Activated naive CD8-positive, alpha-beta T cell treated with anti-CD3 and anti-CD28 coated beads, Interleukin-2, amount 10 ng/mL, durations not matched to agents 7 days and 5 days (primary cell): Measurements from ENCODE around the gene ZNF534. TPM values are rescaled to one million over a fixed set of nuclear protein-coding genes. Genes with fewer than 3 reads are reported as not detected.

Experiments
- ATAC-seq: fragments of 150-1000 bp; cut with Tn5 transposase; one replicate; pipeline ENCODE4 v1.10.0; 2021; ENCODE audit warnings: low read depth, moderate library complexity
- POLR2A ChIA-PET: fragments of 350-600 bp; sonication (Branson Sonifier 250); formaldehyde crosslinking; loops from one replicate; lab custom pipeline; 2021; ENCODE audit warnings: antibody characterized with exemption; lab: Charles Lee
- DNase-seq: peaks from one replicate; pipeline ENCODE4 v3.0.0; 2021
- H3K27ac Mint-ChIP-seq: one replicate; pipeline ENCODE4 v1.8.0; 2022; ENCODE audit warnings: mild to moderate bottlenecking, mixed read lengths
- H3K27me3 Mint-ChIP-seq: one replicate; pipeline ENCODE4 v1.8.0; 2022; ENCODE audit warnings: mild to moderate bottlenecking, moderate library complexity, mixed read lengths
- H3K36me3 Mint-ChIP-seq: one replicate; pipeline ENCODE4 v1.8.0; 2021; ENCODE audit warnings: mild to moderate bottlenecking, mixed read lengths
- H3K4me1 Mint-ChIP-seq: one replicate; pipeline ENCODE4 v1.8.0; 2021; ENCODE audit warnings: mixed read lengths
- H3K4me3 Mint-ChIP-seq: one replicate; pipeline ENCODE4 v1.8.0; 2022; ENCODE audit warnings: mild to moderate bottlenecking, moderate library complexity, mixed read lengths
- H3K9me3 Mint-ChIP-seq: one replicate; pipeline ENCODE4 v1.8.0; 2021; ENCODE audit warnings: mixed read lengths
- total RNA-seq, 2 experiments: library from RNA; stranded (reverse); gene quantifications; one replicate each; pipeline ENCODE4 v1.2.3, GENCODE V29; 2021

Gene ZNF534
- not detected for total RNA-seq

GRCh38 chr19:52428937-52429336, at the start of gene ZNF534:
ZNF534 (plus strand) TSS chr19:52429148; CDS start chr19:52431475, 2,327 bp downstream.
- Mint-ChIP-seq H3K27me3 (no peaks in the 10 kb centered on the region), H3K4me3 (no peak within 1 kb of the TSS), H3K36me3 (peaks cover 2% of the 10 kb centered on the region), H3K4me1 (no peaks in the 10 kb centered on the region), H3K9me3 (peaks cover 31% of the 10 kb centered on the region), H3K27ac (no peak within 1 kb of the TSS)
- POLR2A ChIA-PET = no interaction called here
- ATAC-seq = no peak
- no peak for DNase-seq

GRCh38 chr19:52391135-52391534, 37.8 kb upstream of the ZNF534 start:
- H3K27ac Mint-ChIP-seq = no peak overlapping the region
- H3K27me3 Mint-ChIP-seq = no peaks in the 10 kb centered on the region
- DNase-seq (no peak), ATAC-seq (no peak)
- POLR2A ChIA-PET = interaction anchor here (0.6 kb wide), 1 partner anchor 161 kb away, joined by 3 read pairs; no protein-coding TSS in a partner anchor
- H3K36me3 Mint-ChIP-seq = peaks cover 32% of the 10 kb centered on the region
- peaks cover 36% of the 10 kb centered on the region for H3K9me3 Mint-ChIP-seq
- no peaks in the 10 kb centered on the region for H3K4me1 Mint-ChIP-seq
- H3K4me3 Mint-ChIP-seq = no peak overlapping the region

- Mint-ChIP-seq H3K27ac (peak within 1 kb of the TSS; percentile 94), H3K27me3 (no peaks in the 10 kb centered on the region), H3K36me3 (peaks cover 57% of the 10 kb centered on the region), H3K4me3 (peak within 1 kb of the TSS; percentile 90), H3K4me1 (peaks cover 15% of the 10 kb centered on the region), H3K9me3 (peaks cover 43% of the 10 kb centered on the region)
- peak; percentile 99 for ATAC-seq
- DNase-seq = peak; percentile 96
- POLR2A ChIA-PET = interaction anchor here (1.5 to 3.0 kb wide), 2 partner anchors 24 to 28 kb away, joined by 3 to 17 read pairs; partner anchors contain the start of gene ZNF880
Measured at GRCh38 chr19:52397310-52398080, 31.5 kb upstream of the ZNF534 start, which contains the start of gene ZNF528. ZNF528 (plus strand) TSS chr19:52397849; CDS start chr19:52402014, 4,165 bp downstream.

GRCh38 chr19:52398081-52398441, 30.9 kb upstream of the ZNF534 start:
- peak overlapping the region; percentile 90 for H3K4me3 Mint-ChIP-seq
- POLR2A ChIA-PET = interaction anchor here (0.6 to 3.0 kb wide), 3 partner anchors 25 to 595 kb away, joined by 3 to 17 read pairs (median 6); partner anchors contain the start of gene ZNF880
- ATAC-seq = peak; percentile 51
- peaks cover 60% of the 10 kb centered on the region for H3K36me3 Mint-ChIP-seq
- DNase-seq = no peak
- H3K27me3 Mint-ChIP-seq = no peaks in the 10 kb centered on the region
- peak overlapping the region; percentile 94 for H3K27ac Mint-ChIP-seq
- H3K9me3 Mint-ChIP-seq = peaks cover 42% of the 10 kb centered on the region
- peaks cover 15% of the 10 kb centered on the region for H3K4me1 Mint-ChIP-seq

- Mint-ChIP-seq H3K4me1 (no peaks in the 10 kb centered on the region), H3K27ac (no peak overlapping the region)
- no peak for ATAC-seq
Measured at GRCh38 chr19:52410276-52410675, 18.7 kb upstream of the ZNF534 start.

GRCh38 chr19:52415711-52416110, 13.2 kb upstream of the ZNF534 start:
- POLR2A ChIA-PET = no interaction called here
- Mint-ChIP-seq H3K27ac (no peak overlapping the region), H3K36me3 (peaks cover 26% of the 10 kb centered on the region), H3K27me3 (no peaks in the 10 kb centered on the region), H3K4me3 (no peak overlapping the region), H3K9me3 (peaks cover 50% of the 10 kb centered on the region), H3K4me1 (no peaks in the 10 kb centered on the region)
- no peak for DNase-seq
- no peak for ATAC-seq

More at GRCh38 chr19:52410276-52410675, 18.7 kb upstream of the ZNF534 start:
- POLR2A ChIA-PET = no interaction called here
- Mint-ChIP-seq H3K9me3 (peaks cover 34% of the 10 kb centered on the region), H3K27me3 (no peaks in the 10 kb centered on the region), H3K4me3 (no peak overlapping the region), H3K36me3 (peaks cover 77% of the 10 kb centered on the region)
- DNase-seq = no peak

GRCh38 chr19:52442179-52442578, 13.2 kb downstream of the ZNF534 start:
- Mint-ChIP-seq H3K36me3 (no peaks in the 10 kb centered on the region), H3K27ac (no peak overlapping the region), H3K4me3 (no peak overlapping the region), H3K27me3 (no peaks in the 10 kb centered on the region), H3K4me1 (no peaks in the 10 kb centered on the region), H3K9me3 (peaks cover 30% of the 10 kb centered on the region)
- no peak for DNase-seq
- POLR2A ChIA-PET = no interaction called here
- ATAC-seq = no peak

GRCh38 chr19:52444506-52444905, 15.6 kb downstream of the ZNF534 start:
- Mint-ChIP-seq H3K27ac (no peak overlapping the region), H3K4me1 (no peaks in the 10 kb centered on the region), H3K9me3 (peaks cover 28% of the 10 kb centered on the region), H3K4me3 (no peak overlapping the region), H3K36me3 (no peaks in the 10 kb centered on the region), H3K27me3 (no peaks in the 10 kb centered on the region)
- DNase-seq = no peak
- ATAC-seq = no peak
- POLR2A ChIA-PET = no interaction called here

GRCh38 chr19:52451241-52451640, 22.3 kb downstream of the ZNF534 start:
- ATAC-seq = no peak
- H3K4me1 Mint-ChIP-seq = peaks cover 5% of the 10 kb centered on the region
- peaks cover 25% of the 10 kb centered on the region for H3K36me3 Mint-ChIP-seq
- peaks cover 36% of the 10 kb centered on the region for H3K9me3 Mint-ChIP-seq
- no peak overlapping the region for H3K27ac Mint-ChIP-seq
- DNase-seq = no peak
- POLR2A ChIA-PET = no interaction called here
- H3K27me3 Mint-ChIP-seq = no peaks in the 10 kb centered on the region
- H3K4me3 Mint-ChIP-seq = no peak overlapping the region

- ATAC-seq = peak; percentile 84
- peak within 1 kb of the TSS; percentile 82 for H3K27ac Mint-ChIP-seq
- peak; percentile 80 for DNase-seq
- H3K4me1 Mint-ChIP-seq = peaks cover 5% of the 10 kb centered on the region
- H3K36me3 Mint-ChIP-seq = peaks cover 42% of the 10 kb centered on the region
- H3K9me3 Mint-ChIP-seq = peaks cover 43% of the 10 kb centered on the region
- POLR2A ChIA-PET = interaction anchor here (1.2 kb wide), 1 partner anchor 73 kb away, joined by 3 read pairs; the partner anchor contains the start of gene ZNF808
- peak within 1 kb of the TSS; percentile 86 for H3K4me3 Mint-ChIP-seq
- H3K27me3 Mint-ChIP-seq = no peaks in the 10 kb centered on the region
Measured at GRCh38 chr19:52453324-52454094, 24.6 kb downstream of the ZNF534 start, which contains the start of gene ZNF578. ZNF578 (plus strand) TSS chr19:52453553; CDS start chr19:52501846, 48,293 bp downstream.

- H3K4me3 Mint-ChIP-seq = no peak overlapping the region
- peaks cover 15% of the 10 kb centered on the region for H3K36me3 Mint-ChIP-seq
- H3K27ac Mint-ChIP-seq = no peak overlapping the region
- POLR2A ChIA-PET = no interaction called here
- no peaks in the 10 kb centered on the region for H3K27me3 Mint-ChIP-seq
- peaks cover 39% of the 10 kb centered on the region for H3K9me3 Mint-ChIP-seq
- no peaks in the 10 kb centered on the region for H3K4me1 Mint-ChIP-seq
- ATAC-seq (no peak), DNase-seq (no peak)
Measured at GRCh38 chr19:52464798-52465470, 36.0 kb downstream of the ZNF534 start.

GRCh38 chr19:52473655-52474350, 44.9 kb downstream of the ZNF534 start:
- peaks cover 11% of the 10 kb centered on the region for H3K36me3 Mint-ChIP-seq
- no peaks in the 10 kb centered on the region for H3K4me1 Mint-ChIP-seq
- no peak for ATAC-seq

More at GRCh38 chr19:52473655-52474350, 44.9 kb downstream of the ZNF534 start:
- Mint-ChIP-seq H3K27ac (no peak overlapping the region), H3K27me3 (no peaks in the 10 kb centered on the region), H3K9me3 (peaks cover 45% of the 10 kb centered on the region), H3K4me3 (no peak overlapping the region)
- DNase-seq = no peak
- POLR2A ChIA-PET = no interaction called here
